Fibroblast of the conjunctiva (primary cell): Measurements from ENCODE around the gene ATF3.
"Not testable (repeated sequence)": the region's sequence is repeated elsewhere in the genome, so short reads cannot be mapped to it uniquely, and the experiment has no call there.

Experiments
- DNase-seq: peaks from one replicate; pipeline ENCODE4 v3.0.0-alpha.2; 2010; ENCODE audit warnings: low read depth

ATF3 gene

DNA sequence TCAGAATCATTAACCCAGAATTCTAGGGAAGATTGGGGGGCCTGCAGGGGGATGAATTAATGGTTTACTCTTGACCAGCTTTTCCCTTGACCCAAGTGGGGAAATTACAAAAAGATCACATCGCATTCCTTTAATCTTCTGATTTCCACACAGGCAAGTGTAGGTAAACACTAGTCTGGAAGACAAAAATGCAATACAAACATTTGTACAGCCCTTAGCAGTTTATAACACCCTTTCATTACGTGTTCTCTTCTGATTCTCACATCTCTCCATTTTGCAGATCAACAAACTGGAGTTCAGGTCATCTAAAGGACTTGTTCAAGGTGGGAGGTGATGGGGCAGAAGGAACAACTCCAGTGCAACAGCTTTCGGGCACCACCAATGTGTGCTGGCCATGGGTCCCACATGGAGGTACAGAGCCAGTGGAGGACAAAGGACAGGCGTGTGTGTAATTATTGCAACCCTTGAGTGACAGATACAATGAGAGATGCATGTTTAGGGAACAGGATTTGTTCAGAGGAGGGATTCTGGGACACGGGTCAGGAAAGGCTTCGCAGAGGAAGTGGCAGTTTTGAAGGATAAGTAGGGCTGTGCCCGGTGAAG lies 20.4 kb downstream of the ATF3 start:
- DNase-seq = no peak

DNA sequence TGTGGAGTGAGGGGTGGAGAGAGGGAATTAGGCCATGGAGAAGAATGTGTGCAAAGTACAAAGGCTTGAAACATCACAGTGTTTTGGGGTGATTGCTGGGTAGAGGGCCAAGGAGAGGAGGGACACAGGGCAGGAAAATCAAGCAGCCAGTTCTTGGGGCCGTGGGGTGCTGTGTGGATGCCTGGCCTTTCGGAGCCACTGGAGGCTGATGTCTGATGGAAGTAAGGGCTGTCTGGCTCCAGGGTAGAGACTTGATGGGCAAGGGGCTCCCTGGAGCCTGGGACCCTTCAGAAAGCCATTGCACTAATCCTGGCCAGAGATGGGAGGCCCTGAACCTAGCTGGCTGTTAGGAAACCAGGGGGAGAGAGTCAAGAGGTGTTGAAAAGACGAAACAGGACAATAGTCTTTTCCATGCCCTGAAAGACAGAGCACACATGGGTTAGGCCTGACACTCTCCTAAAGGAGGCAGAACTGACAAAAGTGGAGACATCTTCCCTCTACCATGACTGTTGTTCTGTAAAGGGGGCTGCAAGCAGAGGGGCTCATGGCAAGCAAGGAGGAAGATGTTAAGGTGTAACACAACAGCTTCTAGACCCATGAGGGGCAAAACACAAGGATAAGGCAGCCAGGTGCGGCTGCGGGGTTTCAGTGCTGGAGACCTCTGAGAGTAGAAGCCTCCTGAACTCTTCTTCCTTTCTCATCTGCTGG lies 21.0 kb downstream of the ATF3 start:
- DNase-seq = no peak

DNA sequence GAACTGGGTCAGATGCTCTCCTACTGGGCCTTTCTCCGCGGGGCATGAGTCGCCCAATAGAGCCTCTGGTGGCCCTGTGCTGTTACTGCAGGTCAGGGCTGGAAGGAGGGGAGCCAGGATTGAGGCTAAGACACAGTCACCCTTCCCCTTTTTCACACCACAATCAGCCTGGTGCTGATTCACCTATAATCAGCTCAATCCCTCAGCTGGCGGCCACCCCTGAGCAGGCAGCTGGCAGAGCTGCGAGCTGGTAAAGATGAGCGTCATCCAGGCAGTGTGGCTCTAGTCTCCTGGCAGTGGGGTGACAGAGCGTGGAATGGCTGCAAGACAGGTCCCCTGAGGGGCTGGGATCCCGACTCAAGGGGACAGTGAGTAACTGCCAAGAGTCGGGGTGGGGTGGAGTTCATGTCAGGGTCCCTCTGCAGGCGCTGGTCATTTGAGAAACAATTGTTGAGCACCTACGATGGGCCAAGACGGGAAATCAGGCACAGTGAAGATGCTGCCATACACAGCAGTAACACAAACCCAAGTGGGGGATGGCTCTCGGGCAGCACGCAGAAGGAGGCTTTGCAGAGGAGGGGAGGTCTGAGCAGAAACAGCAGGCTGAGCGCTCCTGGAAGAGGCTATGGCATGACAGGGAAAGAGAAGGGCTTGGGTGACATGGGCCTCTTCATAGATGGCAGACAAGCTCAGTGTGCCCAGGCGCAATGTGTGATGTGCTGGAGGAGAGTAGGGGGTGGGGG lies 21.8 kb downstream of the ATF3 start:
- no peak for DNase-seq

DNA sequence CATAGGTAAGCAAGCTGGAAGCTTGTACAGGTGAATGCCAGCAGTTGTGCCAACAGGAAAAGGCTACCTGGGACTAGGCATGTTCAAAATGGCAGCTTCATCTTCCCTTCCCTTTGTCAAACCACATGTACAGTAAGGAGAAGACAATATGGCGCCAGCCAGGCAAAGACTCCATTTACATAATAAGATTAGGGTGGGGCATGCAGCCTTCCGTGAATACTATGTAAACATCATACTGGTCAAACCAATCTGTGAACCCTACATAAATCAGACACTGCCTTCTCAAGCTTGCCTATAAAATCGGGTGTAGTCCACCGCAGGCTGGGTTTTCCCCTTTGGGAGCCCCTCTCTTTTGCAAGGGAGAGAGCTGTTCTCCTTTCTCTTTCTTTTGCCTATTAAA lies 24.6 kb downstream of the ATF3 start:
- no peak for DNase-seq

DNA sequence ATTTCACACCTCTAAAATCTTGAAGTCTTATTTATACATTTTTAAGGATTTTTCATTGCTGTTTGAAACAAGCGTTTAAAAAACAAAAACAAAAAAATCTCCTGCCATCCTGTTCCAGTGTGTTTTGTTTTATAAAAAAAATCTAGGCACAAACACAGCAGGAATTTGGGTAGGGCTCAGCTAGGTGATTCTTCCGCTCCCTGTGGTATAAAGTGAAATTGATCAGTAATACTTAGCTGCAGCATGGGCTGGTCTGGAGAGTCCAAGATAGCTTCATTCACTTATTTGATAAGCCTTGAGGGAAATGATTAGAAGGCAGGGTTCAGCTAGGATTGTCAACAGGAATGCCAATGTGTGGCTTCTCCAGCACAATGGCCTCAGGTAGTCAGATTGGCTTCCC lies 25.7 kb downstream of the ATF3 start:
- no peak for DNase-seq

DNA sequence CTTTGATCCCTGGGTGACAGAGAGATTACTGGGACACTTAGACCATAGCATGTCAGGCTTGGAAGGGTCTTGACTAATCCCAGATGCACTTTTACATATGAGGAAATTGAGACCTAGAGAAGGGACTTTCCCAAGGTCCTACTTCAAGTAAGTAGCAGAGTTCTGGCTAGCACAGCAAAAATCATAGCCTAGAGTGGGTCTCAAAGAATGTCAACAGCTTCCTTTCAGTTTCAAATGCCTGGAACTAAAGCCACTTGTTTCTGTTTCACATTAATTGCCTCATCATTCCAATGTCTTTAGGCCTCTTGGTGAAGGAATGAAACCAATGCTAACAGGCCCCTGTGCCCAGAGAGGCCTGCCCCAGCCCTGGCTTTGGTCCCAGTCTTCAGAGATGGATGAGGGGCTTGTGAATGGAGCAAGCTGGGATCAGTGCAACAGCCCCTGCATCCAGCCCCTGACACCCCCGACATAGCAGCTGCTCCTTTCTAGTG lies 26.6 kb downstream of the ATF3 start:
- DNase-seq = peak; percentile 29

DNA sequence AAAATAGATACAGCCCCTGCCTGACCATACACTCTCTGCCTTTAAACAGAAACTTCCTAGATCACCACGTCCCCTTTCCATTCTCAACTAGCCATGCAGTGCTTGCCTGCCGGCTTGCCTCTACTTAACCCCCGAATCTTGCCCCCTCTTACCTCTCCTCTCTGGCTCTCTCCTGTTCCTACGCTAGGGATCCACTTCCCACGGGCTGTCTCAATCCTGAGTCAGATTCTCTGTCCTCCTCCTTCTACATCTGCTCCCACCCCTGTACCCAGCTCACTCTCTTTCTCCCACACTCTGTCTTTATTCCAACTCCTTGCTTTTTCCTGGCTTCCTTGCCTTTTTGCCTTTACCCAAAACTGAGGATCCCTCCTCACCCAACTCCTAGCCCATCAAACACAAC lies 29.3 kb downstream of the ATF3 start:
- DNase-seq = no peak

DNA sequence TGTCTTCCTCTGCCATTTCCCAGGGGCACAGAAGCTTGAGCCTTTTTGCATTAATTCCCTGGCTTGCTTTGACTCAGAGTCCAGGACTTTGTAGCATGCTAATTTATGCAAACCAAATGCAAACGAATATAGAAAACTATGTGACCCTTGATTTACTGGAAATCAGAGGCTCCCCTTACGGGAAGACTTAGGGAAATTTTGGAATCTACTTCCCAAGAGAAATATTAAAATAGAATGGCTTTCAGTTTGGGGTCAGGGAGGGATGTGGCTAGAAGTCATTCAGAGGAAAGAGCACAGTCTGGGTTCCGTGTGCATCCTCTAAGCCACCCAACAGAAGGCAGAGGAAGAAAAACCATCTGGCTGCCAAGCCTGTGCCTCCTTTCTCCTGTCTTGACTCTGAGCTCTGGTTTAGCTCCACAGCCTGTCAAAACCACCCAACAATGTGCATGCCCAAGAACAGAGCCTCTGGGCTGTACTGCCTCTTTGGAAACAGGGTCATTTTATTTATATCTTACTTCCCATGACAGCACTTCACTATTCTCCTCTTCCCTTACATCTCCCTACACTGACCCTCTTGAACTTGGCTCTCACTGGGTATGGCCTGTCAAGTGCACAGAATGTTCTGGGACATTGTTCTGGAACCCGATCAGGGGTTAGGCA lies 30.1 kb downstream of the ATF3 start:
- DNase-seq = peak; percentile 42

DNA sequence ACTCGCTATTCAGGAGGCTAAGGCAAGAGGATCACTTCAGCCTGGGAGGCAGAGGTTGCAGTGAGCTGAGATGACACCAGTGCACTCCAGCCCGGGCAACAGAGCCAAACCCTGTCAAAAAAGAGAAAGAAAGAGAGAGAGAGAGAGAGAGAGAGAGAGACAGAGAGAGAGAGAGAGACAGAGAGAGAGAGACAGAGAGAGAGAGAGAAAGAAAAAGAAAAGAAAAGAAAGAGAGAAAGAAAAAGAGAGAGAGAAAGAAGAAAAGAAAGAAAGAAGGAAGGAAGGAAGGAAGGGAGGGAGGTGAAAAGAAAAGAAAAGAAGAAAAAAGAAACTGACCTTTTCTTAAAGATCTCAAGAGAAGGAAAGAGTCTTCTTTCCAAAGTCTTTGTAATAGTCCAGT lies 31.0 kb downstream of the ATF3 start:
- DNase-seq = not testable (repeated sequence)

DNA sequence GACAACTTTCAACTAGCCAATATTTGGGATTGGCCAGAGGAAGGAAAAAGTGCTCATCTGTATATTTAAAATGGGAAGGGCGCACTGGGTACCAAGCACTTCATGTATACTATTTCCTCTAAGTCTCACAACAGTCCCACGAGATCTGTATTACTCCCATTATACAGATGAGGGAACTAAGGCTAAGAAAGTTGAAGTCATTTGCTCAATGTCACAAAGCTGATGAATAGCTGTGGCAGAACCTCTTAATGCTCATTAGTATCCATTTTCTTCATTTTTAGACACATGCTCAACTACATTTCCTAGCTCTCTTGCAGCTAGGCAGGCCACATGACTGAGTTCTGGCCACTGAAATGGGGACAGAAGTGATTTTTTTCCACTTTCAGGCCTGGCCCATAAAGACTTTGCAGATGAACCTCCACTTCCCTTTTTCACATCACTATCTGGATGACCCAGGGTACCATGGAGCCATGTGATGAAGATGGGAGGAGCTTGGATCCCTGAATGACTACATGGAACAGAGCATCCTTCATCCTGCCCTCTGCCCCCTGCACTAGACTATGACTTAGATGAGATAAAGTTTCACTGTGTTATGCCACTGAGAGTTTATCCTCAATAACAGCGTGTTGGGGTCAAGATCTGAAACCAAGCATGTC lies 31.8 kb downstream of the ATF3 start:
- no peak for DNase-seq

DNA sequence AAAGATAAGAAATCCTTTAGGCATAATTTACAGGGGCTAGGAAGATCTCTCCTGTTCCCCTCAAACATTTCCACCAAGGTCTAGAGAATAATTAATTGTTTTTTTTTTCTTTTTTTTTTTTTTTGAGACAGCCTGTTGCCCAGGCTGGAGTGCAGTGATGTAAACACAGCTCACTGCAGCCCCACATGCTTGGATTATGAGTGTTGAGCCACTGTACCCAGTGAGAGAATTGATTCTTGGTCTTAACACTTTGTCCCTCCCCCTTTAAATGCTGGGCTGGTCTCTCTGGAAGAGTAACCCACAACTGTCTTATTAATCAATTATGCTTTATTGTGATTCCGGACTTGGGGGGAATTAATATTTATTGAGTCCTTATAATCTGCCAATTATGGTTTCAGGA lies 33.4 kb downstream of the ATF3 start:
- DNase-seq = no peak

DNA sequence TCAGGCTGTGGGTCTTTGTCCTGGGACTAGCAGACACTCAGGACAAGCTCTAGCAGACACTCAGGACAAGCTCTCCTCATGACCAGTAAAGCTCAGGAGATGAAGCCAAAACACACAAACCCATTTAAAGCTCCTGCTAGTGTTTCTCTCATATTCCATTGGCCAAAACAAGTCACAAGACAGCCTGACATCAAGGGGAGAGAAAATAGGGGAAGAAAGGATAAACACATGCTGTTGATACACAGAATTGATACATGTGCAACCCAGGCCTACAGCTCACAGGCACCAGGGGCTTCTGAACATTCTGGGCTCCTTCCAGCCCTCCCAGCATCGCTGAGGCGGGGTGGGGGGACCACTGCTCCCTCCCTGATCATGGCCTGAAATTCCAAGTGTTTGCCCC lies 35.3 kb downstream of the ATF3 start:
- no peak for DNase-seq

DNA sequence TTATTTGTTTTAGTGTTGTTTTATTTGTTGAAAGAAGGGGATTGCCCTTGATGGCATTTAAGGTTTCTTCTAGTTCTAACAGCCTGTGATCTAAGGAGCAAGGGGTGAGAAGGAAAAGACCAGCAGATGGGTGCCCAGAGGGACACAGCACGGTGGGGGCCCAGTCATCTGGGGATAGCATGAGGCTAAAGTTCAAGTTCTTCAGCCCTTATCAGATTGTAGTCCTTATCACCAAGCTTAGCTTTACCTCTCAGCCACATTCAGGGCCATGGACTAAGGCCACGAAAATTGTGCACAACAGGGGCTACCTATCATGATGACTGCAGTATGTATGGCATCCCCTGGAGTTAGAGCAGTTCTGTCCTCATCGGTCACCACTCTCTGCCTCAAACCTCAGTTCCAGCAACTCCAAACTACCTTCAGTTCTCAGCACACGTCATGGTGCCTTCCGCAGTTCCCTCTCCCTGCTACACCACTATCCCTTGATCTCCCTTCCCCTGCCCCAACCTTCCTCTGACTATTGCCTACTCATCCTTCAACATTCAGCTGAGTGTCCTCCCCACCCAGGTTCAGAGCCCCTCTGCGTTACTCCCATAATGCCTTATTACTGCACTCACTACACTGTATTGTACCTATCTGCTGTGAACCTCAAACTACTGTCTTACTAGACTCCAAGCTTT lies 36.4 kb downstream of the ATF3 start:
- no peak for DNase-seq

DNA sequence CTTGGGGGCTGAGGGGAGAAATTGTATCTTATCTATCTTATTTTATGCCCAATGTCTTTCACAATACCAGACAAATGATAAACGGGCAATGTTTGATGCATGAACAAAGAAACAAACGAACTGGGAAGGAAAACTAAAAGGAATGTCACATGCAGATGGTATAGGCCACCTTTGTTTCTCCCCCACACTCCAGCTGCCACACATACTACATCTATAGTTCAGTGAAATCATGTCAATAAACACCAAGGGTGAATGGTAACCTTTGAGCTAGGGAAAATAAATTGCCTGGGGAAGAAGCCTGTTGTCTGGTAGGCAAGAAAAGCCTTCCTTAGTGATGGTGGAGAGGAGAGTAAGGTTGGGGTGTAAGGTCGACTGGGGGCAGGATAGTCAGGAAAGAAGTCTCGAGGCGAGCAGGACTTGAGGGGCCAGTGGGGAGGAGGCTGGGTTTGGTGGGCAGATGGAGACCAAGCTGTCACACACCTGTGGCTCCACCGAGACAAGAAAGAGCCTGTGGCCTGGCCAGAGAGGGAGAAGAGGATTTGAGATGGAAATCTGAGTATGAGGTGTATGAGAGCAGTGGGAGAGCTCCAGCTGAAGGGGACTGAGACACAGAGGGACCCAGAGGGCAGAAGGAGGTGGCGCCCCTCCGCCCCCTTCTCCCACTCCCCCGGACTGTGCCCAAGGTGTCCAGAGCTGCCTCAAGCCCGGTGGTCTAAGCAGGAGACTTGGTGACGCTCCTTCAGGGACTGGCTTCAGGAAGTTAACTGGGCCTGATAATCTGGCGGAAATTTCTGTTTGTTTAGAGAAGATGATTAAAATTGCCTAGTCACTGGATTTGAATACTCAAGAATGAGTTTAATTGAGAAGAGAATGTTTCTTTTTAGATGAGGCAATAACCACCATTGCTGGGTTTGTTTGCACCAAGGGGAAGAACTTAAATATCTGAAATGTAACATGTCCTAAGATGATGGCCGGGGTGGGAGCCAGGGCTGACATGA lies 37.3 kb downstream of the ATF3 start:
- DNase-seq = no peak

DNA sequence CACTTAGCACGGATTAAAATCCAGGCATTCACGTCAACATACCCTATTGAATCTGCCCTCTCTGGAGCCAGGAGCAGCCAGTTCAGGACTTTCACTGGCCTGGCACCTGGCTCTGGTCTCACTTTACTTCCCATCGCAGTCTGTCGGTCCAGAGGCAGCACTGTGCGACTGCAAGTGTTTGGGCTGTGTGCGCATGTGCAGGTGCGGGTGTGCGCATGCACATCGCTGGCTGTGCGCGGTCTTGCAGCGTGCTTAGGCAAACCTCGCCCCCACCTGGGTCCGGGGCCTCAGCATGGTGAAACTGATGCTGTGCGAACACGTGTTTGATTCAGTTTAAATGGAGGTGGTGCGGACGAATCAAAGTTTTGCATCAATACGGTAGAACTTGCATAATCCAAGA lies 38.0 kb downstream of the ATF3 start:
- DNase-seq = no peak

DNA sequence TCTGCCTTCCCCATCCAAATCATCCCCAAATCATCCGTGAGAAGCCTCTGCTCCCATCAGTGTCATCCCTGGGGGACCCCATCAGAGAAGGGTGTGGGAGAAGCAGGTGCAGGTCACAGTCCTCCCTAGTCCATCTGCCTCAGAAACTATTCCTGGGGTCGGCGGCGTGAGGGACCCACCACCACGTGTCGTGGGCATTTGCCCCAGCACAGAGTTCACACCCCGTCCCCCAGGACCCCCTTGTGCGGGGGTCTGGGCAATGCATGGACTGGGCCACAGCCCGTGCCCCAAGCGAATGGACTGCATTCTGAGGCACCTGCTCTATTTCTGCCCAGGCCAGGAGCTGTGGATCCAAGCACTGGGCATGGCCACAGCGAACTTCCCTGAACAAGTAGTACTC lies 38.4 kb downstream of the ATF3 start:
- DNase-seq = no peak

DNA sequence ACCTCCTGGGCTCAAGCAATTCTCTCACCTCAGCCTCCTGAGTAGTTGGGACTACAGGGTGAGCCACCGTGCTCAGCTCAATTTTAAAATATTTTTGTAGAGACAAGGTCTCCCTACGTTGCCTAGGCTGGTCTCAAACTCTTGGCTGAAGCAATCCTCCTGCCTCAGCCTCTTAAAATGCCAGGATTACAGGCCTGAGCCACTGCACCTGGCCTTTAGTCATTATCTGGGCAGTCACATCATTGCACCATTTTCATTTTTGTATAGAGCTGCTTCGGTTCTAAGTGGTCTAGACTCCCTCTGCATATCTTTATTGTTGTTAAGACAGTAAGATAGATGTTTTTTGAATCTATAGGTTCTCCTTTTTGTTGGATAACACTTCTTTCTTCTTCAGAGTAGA lies 39.9 kb downstream of the ATF3 start:
- no peak for DNase-seq

DNA sequence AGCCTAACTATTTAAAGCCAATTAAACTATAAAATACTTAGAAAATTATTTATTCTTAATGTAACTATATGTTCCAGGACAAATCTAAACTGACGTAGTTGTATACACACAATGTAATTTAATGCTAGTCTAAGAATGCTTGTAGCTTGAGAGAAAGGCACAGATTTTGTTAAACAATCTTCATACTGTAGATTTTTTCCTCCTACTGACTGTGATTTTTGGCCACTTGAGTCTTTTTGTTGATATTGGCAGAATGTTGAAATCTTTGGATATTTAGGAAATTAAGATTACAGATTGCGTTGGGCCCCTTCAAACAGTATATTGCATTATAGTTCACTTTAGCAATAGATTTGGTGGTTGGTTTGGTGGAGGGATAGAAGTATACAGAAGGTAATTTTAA lies 40.5 kb downstream of the ATF3 start:
- DNase-seq = no peak

DNA sequence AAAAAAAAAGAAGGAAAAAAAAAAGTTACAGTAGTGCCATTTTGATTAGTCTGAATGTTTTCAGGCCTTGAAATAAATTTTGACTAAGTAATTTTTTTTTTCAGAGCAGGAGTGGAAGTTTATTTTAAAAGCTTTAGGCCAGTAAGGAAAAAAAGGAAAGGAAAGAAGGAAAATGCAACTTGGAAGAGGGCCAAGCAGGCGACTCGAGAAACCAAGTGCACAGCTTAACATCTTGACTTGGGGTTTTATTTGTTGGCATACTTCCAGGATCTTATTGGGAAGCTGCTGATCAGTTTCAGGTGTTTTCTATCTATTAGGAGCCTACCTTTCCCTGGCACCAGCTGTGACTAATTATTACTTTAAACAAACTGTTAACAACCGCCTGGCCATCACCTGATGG lies 41.7 kb downstream of the ATF3 start:
- no peak for DNase-seq

DNA sequence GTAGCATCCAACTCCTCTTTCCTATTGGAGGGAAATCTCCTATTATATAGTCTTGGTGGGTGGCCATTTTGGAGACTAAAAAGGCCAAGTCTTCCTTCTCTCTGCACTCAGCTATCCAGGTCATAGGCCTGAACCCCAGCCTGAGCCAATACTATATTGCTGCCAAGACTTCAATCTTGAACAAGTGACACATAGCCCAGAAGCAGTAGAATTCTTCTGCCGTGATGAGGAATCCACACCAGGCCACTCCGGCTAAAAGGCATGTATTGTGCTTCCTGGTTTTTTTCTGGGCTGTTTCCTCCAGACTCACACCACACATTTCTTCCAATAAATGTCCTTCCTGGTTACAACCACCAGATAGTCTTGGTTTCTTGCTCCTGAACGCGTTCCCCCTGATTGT lies 43.0 kb downstream of the ATF3 start:
- no peak for DNase-seq
